Gastroesophageal sphincter (tissue), 4 donors: ENCODE results near the gene SDHA. TPM values are rescaled to one million over a fixed set of nuclear protein-coding genes. Genes with fewer than 3 reads are reported as not detected.
"Not testable (repeated sequence)": the region's sequence is repeated elsewhere in the genome, so short reads cannot be mapped to it uniquely, and the experiment has no call there.

Experiments used
- ATAC-seq: fragments of 150-250 bp; one replicate; pipeline ENCODE4 v1.9.1; 2016; ENCODE audit warnings: mild to moderate bottlenecking, moderate library complexity
- H3K27ac ChIP-seq, 4 donors: fragments of 200-600 bp; sonication (generic) in 3 of 4; 1 replicate in 3 of 4; 2 replicates in 1 of 4; pipeline ENCODE4 v1.5.1; 2016 to 2019
- H3K27me3 ChIP-seq: fragments of 200-600 bp; sonication (generic); one replicate; pipeline ENCODE4 v1.5.1; 2019
- H3K36me3 ChIP-seq, 2 donors: fragments of 200-600 bp; sonication (generic); one replicate each; pipeline ENCODE4 v1.5.1; 2019; ENCODE audit warnings: control low read depth in 1 of 2
- H3K4me1 ChIP-seq, 3 donors: fragments of 200-600 bp; sonication (generic); 1 replicate in 2 of 3; 2 replicates in 1 of 3; pipeline ENCODE4 v1.5.1; 2016 to 2019; ENCODE audit warnings: control low read depth in 2 of 3
- H3K4me3 ChIP-seq, 2 donors: fragments of 200-600 bp; sonication (generic); one replicate each; pipeline ENCODE4 v1.5.1; 2019; ENCODE audit warnings: mild to moderate bottlenecking in 1 of 2, moderate library complexity in 1 of 2
- H3K9me3 ChIP-seq, 3 donors: fragments of 200-600 bp; sonication (generic); one replicate each; pipeline ENCODE4 v1.5.1; 2017 to 2019; ENCODE audit warnings: control low read depth in 2 of 3
- EP300 ChIP-seq: sonication (generic); formaldehyde crosslinking; IDR thresholded peaks from one replicate; pipeline ENCODE4 v1.6.1; 2017; ENCODE audit warnings: antibody characterized with exemption, mild to moderate bottlenecking
- POLR2A ChIP-seq, 2 donors: fragments of 450-650 bp; IDR thresholded peaks; one replicate each; pipeline ENCODE4 v1.6.1; 2017; ENCODE audit warnings: antibody characterized with exemption in 2 of 2, mild to moderate bottlenecking in 2 of 2, moderate library complexity in 1 of 2
- POLR2AphosphoS5 ChIP-seq: sonication (generic); formaldehyde crosslinking; IDR thresholded peaks from one replicate; pipeline ENCODE4 v1.6.1; 2017; ENCODE audit warnings: antibody characterized with exemption
- WGBS, 2 donors: methylation state at CpG; one replicate each; pipeline ENCODE4 v1.1.5; 2018; ENCODE audit warnings: low coverage in 1 of 2; 5-methylcytosine and 5-hydroxymethylcytosine counted together
- total RNA-seq, 4 donors: library from RNA; depleted of rRNA; stranded (reverse); fragments of >200 nt; gene quantifications; one replicate each; pipeline ENCODE4 v1.1.0, GENCODE V29; 2016
- TF ChIP-seq, protein P1 (sequence below), 4 experiments: fragments of 200-600 bp in 2 of 4; fragments of 450-650 bp in 2 of 4; sonication (generic) in 1 of 4; IDR thresholded peaks; one replicate each; pipeline ENCODE4 v1.5.1; 2017 to 2019; ENCODE audit warnings: antibody characterized with exemption in 4 of 4, mild to moderate bottlenecking in 2 of 4, moderate library complexity in 2 of 4

The SDHA gene
- total RNA-seq, 4 donors from 2014 or later = 85.8 to 149 (median 110) TPM

GRCh38 chr5:195401-196160, 22.5 kb upstream of the SDHA start:
- TF ChIP-seq EP300 (no peak), POLR2A (IDR thresholded peaks at IDR 0.05) (no peak), POLR2AphosphoS5 (no peak)
- TF ChIP-seq, protein P1, sequence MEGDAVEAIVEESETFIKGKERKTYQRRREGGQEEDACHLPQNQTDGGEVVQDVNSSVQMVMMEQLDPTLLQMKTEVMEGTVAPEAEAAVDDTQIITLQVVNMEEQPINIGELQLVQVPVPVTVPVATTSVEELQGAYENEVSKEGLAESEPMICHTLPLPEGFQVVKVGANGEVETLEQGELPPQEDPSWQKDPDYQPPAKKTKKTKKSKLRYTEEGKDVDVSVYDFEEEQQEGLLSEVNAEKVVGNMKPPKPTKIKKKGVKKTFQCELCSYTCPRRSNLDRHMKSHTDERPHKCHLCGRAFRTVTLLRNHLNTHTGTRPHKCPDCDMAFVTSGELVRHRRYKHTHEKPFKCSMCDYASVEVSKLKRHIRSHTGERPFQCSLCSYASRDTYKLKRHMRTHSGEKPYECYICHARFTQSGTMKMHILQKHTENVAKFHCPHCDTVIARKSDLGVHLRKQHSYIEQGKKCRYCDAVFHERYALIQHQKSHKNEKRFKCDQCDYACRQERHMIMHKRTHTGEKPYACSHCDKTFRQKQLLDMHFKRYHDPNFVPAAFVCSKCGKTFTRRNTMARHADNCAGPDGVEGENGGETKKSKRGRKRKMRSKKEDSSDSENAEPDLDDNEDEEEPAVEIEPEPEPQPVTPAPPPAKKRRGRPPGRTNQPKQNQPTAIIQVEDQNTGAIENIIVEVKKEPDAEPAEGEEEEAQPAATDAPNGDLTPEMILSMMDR (IDR thresholded peaks at IDR 0.05) = no peak
- Histone ChIP-seq H3K27me3 (peaks cover 18% of the 10 kb centered on the region), H3K4me1 (peaks cover 0 to 14% (median 4%) of the 10 kb centered on the region in 3 donors), H3K27ac (no peak overlapping the region), H3K4me3 (no peak overlapping the region), H3K9me3 (no peaks in the 10 kb centered on the region), H3K36me3 (peaks cover 0 to 13% of the 10 kb centered on the region in 2 donors)
- ATAC-seq = no peak
- 60 to 68% methylated on average over 12 to 14 of the region's 33 CpGs for WGBS, 2 donors

- Histone ChIP-seq H3K4me1 (peaks cover 0 to 6% (median 3%) of the 10 kb centered on the region in 3 donors), H3K27ac (no peak overlapping the region), H3K27me3 (peaks cover 15% of the 10 kb centered on the region), H3K9me3 (no peaks in the 10 kb centered on the region), H3K36me3 (peaks cover 0 to 13% of the 10 kb centered on the region in 2 donors), H3K4me3 (no peak overlapping the region)
- no peak for TF ChIP-seq EP300
- TF ChIP-seq POLR2AphosphoS5 = no peak
- TF ChIP-seq, protein P1 (IDR thresholded peaks at IDR 0.05) = no peak
- TF ChIP-seq POLR2A (IDR thresholded peaks at IDR 0.05) = no peak
- no peak for ATAC-seq
- 83 to 85% methylated on average over 1 to 3 of the region's 10 CpGs for WGBS, 2 donors
These were observed 21.8 kb upstream of the SDHA start for GRCh38 chr5:196350-196749.

GRCh38 chr5:197031-197430, 21.1 kb upstream of the SDHA start:
- H3K4me1 ChIP-seq, H3K27ac ChIP-seq: not testable (repeated sequence)
- 54 to 60% methylated on average over 9 to 11 of the region's 18 CpGs for WGBS, 2 donors

GRCh38 chr5:197892-198489, 20.1 kb upstream of the SDHA start:
- WGBS, 2 donors = 89% methylated on average over 4 of the region's 12 CpGs; no CpG with 5 or more reads in 1 of the 2 donors
- no peaks in the 10 kb centered on the region for H3K9me3 ChIP-seq
- peaks cover 0 to 19% of the 10 kb centered on the region in 2 donors for H3K36me3 ChIP-seq
- peaks cover 4% of the 10 kb centered on the region for H3K27me3 ChIP-seq
- no peak for ATAC-seq
- TF ChIP-seq POLR2AphosphoS5 (no peak), EP300 (no peak), POLR2A (IDR thresholded peaks at IDR 0.05) (no peak)
- TF ChIP-seq, protein P1 (IDR thresholded peaks at IDR 0.05) = no peak
- no peak overlapping the region for H3K4me3 ChIP-seq
- H3K27ac ChIP-seq = no peak overlapping the region
- no peaks in the 10 kb centered on the region for H3K4me1 ChIP-seq

More at GRCh38 chr5:197031-197430, 21.1 kb upstream of the SDHA start:
- H3K9me3 ChIP-seq, ATAC-seq, H3K27me3 ChIP-seq, H3K4me3 ChIP-seq: not testable (repeated sequence)
- H3K36me3 ChIP-seq = peaks cover 0 to 13% of the 10 kb centered on the region in 2 donors

GRCh38 chr5:198516-199196, 19.5 kb upstream of the SDHA start:
- Histone ChIP-seq H3K27ac (no peak overlapping the region), H3K36me3 (peaks cover 0 to 26% of the 10 kb centered on the region in 2 donors), H3K9me3 (no peaks in the 10 kb centered on the region), H3K27me3 (peaks cover 2% of the 10 kb centered on the region), H3K4me1 (no peaks in the 10 kb centered on the region), H3K4me3 (no peak overlapping the region)
- no peak for ATAC-seq
- TF ChIP-seq, protein P1 (IDR thresholded peaks at IDR 0.05) = no peak
- TF ChIP-seq POLR2A (IDR thresholded peaks at IDR 0.05) (no peak), POLR2AphosphoS5 (no peak)
- 100% methylated on average over 1 of the region's 21 CpGs; no CpG with 5 or more reads in 1 of the 2 donors for WGBS, 2 donors
